Neural cell (in vitro differentiated cells): ENCODE data around the gene DIP2C. TPM values are rescaled to one million over a fixed set of nuclear protein-coding genes. Genes with fewer than 3 reads are reported as not detected.

Source experiments
- H2AFZ ChIP-seq: fragments of 200-600, 300-800 bp; sonication (generic), shearing (Covaris generic); 2 replicates; pipeline ENCODE4 v1.6.0; 2014; ENCODE audit warnings: low read depth, mild to moderate bottlenecking, antibody characterized with exemption, low read length, moderate library complexity
- H3F3A ChIP-seq: fragments of 200-600 bp; shearing (Covaris generic); 2 replicates; pipeline ENCODE4 v1.6.1; 2016; ENCODE audit warnings: mild to moderate bottlenecking, moderate library complexity, mixed read lengths, antibody characterized with exemption, low read length; ENCODE audit not compliant: insufficient read depth, poor library complexity, severe bottlenecking
- H3K27ac ChIP-seq: fragments of 200-600, 300-800 bp; sonication (generic), shearing (Covaris generic); 2 replicates; pipeline ENCODE4 v1.5.1; 2014; ENCODE audit warnings: mild to moderate bottlenecking, low read length, moderate library complexity
- H3K27me3 ChIP-seq: fragments of 300-800, 200-600 bp; sonication (generic), shearing (Covaris generic); 2 replicates; pipeline ENCODE4 v1.6.0; 2014; ENCODE audit warnings: mild to moderate bottlenecking, low read depth, low read length, moderate library complexity; ENCODE audit not compliant: insufficient read depth
- H3K36me3 ChIP-seq: fragments of 300-800, 200-600 bp; sonication (generic), shearing (Covaris generic); 2 replicates; pipeline ENCODE4 v1.5.1; 2014; ENCODE audit warnings: mild to moderate bottlenecking, antibody characterized with exemption, low read length, moderate library complexity; ENCODE audit not compliant: insufficient read depth
- H3K4me2 ChIP-seq: fragments of 300-800, 200-600 bp; sonication (generic), shearing (Covaris generic); 2 replicates; pipeline ENCODE4 v1.6.0; 2014; ENCODE audit warnings: mild to moderate bottlenecking, low read length
- H3K4me3 ChIP-seq: fragments of 300-800, 200-600 bp; sonication (generic), shearing (Covaris generic); 2 replicates; pipeline ENCODE4 v1.5.1; 2014; ENCODE audit warnings: mild to moderate bottlenecking, low read length, moderate library complexity
- H3K79me2 ChIP-seq: fragments of 200-600 bp; shearing (Covaris generic); replicated peaks from 2 replicates; pipeline ENCODE4 v1.6.0; 2014; ENCODE audit warnings: mild to moderate bottlenecking, low read length, moderate library complexity; ENCODE audit not compliant: insufficient read depth
- H3K9ac ChIP-seq: fragments of 300-800, 200-600 bp; sonication (generic), shearing (Covaris generic); 2 replicates; pipeline ENCODE4 v1.6.1; 2016; ENCODE audit warnings: mild to moderate bottlenecking, low read length, mixed read lengths
- H3K9me2 ChIP-seq: fragments of 200-600 bp; shearing (Covaris generic); 2 replicates; pipeline ENCODE4 v1.6.1; 2016; ENCODE audit warnings: mild to moderate bottlenecking, low read length, mixed read lengths; ENCODE audit not compliant: insufficient read depth
- H3K9me3 ChIP-seq: fragments of 200-600, 300-800 bp; sonication (generic), shearing (Covaris generic); 2 replicates; pipeline ENCODE4 v1.6.1; 2016; ENCODE audit warnings: mild to moderate bottlenecking, mixed run types, low read length, moderate library complexity, mixed read lengths
- H4K20me1 ChIP-seq: fragments of 200-600 bp; shearing (Covaris generic); 2 replicates; pipeline ENCODE4 v1.6.1; 2016; ENCODE audit warnings: mild to moderate bottlenecking, mixed run types; ENCODE audit not compliant: insufficient read depth
- EP300 ChIP-seq: fragments of 450-650 bp; conservative IDR thresholded peaks from 2 replicates; pipeline ENCODE4 v1.6.1; 2014; ENCODE audit warnings: antibody characterized with exemption, mild to moderate bottlenecking, moderate library complexity; ENCODE audit not compliant: poor library complexity, severe bottlenecking
- EZH2 ChIP-seq: fragments of 200-600, 300-800 bp; shearing (Covaris generic), sonication (generic); IDR thresholded peaks from 2 replicates; pipeline ENCODE4 v1.6.1; 2014; ENCODE audit warnings: antibody characterized with exemption, low read length, borderline replicate concordance, mild to moderate bottlenecking; ENCODE audit not compliant: insufficient read depth, poor library complexity, severe bottlenecking
- MXI1 ChIP-seq: fragments of 450-650 bp; conservative IDR thresholded peaks from 2 replicates; pipeline ENCODE4 v1.6.1; 2014; ENCODE audit warnings: antibody characterized with exemption, mild to moderate bottlenecking; ENCODE audit not compliant: poor library complexity, severe bottlenecking
- POLR2AphosphoS5 ChIP-seq: IDR thresholded peaks from 2 replicates; pipeline ENCODE4 v1.6.1; 2012
- RAD21 ChIP-seq: fragments of 450-650 bp; conservative IDR thresholded peaks from 2 replicates; pipeline ENCODE4 v1.6.1; 2014; ENCODE audit warnings: antibody characterized with exemption, mild to moderate bottlenecking, moderate library complexity
- SMC3 ChIP-seq: fragments of 450-650 bp; conservative IDR thresholded peaks from 2 replicates; pipeline ENCODE4 v1.6.1; 2014; ENCODE audit warnings: antibody characterized with exemption, mild to moderate bottlenecking, moderate library complexity; ENCODE audit not compliant: poor library complexity
- TAF1 ChIP-seq: IDR thresholded peaks from 2 replicates; pipeline ENCODE4 v1.6.1; 2012; ENCODE audit warnings: low read depth
- polyA plus RNA-seq: library from polyadenylated mRNA; depleted of rRNA; stranded (reverse); fragments of >200 nt; gene quantifications from 2 replicates; pipeline ENCODE4 v1.2.3, GENCODE V29; 2014
- TF ChIP-seq, protein P1 (sequence below): IDR thresholded peaks from 2 replicates; pipeline ENCODE4 v1.6.1; 2012; ENCODE audit warnings: borderline replicate concordance
- TF ChIP-seq, protein P2 (sequence below): fragments of 450-650 bp; IDR thresholded peaks from 2 replicates; pipeline ENCODE4 v1.5.1; 2014; ENCODE audit warnings: antibody characterized with exemption, mild to moderate bottlenecking, moderate library complexity; ENCODE audit not compliant: poor library complexity, severe bottlenecking

The DIP2C gene
- polyA plus RNA-seq, 1 donor from 2014 or later = 24.1 TPM

DNA sequence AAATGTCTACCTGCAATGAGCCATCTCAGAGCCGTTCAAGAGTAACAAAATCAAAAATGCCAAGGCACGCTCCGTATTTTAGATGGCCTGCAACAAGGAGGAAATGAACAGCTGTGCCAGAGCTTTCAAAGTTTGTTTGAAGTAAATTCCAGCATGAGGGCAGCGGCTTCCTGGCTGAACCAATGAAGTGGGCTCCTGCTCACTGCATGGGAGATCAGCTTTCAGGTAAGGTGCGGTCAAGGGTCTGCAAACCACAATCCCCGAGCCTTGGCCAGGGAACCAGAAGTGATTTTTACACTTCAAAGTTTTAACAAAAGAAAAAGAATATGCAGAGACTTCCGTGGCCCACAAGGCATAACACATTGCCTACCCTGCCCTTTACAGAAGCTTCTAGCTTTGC is 120.6 kb downstream of the DIP2C start:
- no peak overlapping the region for H3K9ac ChIP-seq
- H4K20me1 ChIP-seq = no peaks in the 10 kb centered on the region
- no peak overlapping the region for H2AFZ ChIP-seq
- no peak overlapping the region for H3K4me3 ChIP-seq
- H3F3A ChIP-seq = no peaks in the 10 kb centered on the region
- H3K36me3 ChIP-seq = no peaks in the 10 kb centered on the region
- H3K9me2 ChIP-seq = no peaks in the 10 kb centered on the region
- H3K9me3 ChIP-seq = peaks cover 6% of the 10 kb centered on the region
- no peaks in the 10 kb centered on the region for H3K27me3 ChIP-seq
- H3K4me2 ChIP-seq = no peak overlapping the region
- H3K79me2 ChIP-seq = peaks cover 80% of the 10 kb centered on the region
- H3K27ac ChIP-seq = no peak overlapping the region
- TF ChIP-seq RAD21 = no peak

DNA sequence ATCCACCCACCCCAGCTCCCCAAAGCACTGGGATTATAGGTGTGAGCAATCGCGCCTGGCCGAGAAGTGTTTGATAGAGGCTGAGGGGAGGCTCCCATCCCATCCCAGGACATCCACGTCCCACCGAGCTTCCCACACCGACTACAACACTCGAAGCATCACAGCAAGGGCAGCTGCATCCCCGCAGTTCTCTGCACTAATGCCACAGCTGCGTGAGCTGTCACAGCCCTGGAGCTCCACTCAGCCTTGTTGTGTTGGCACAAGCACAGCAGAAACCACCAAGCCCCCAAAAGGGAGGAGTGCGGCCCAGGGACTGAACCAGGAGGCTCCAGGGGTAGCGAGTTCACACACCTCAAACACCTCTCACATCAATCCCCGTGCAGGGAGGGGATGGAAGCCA is 121.6 kb downstream of the DIP2C start:
- TF ChIP-seq, protein P1, sequence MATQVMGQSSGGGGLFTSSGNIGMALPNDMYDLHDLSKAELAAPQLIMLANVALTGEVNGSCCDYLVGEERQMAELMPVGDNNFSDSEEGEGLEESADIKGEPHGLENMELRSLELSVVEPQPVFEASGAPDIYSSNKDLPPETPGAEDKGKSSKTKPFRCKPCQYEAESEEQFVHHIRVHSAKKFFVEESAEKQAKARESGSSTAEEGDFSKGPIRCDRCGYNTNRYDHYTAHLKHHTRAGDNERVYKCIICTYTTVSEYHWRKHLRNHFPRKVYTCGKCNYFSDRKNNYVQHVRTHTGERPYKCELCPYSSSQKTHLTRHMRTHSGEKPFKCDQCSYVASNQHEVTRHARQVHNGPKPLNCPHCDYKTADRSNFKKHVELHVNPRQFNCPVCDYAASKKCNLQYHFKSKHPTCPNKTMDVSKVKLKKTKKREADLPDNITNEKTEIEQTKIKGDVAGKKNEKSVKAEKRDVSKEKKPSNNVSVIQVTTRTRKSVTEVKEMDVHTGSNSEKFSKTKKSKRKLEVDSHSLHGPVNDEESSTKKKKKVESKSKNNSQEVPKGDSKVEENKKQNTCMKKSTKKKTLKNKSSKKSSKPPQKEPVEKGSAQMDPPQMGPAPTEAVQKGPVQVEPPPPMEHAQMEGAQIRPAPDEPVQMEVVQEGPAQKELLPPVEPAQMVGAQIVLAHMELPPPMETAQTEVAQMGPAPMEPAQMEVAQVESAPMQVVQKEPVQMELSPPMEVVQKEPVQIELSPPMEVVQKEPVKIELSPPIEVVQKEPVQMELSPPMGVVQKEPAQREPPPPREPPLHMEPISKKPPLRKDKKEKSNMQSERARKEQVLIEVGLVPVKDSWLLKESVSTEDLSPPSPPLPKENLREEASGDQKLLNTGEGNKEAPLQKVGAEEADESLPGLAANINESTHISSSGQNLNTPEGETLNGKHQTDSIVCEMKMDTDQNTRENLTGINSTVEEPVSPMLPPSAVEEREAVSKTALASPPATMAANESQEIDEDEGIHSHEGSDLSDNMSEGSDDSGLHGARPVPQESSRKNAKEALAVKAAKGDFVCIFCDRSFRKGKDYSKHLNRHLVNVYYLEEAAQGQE = no peak
- no peak for TF ChIP-seq POLR2AphosphoS5
- TF ChIP-seq MXI1 = no peak
- TF ChIP-seq TAF1 = no peak
- TF ChIP-seq EZH2 = no peak
- no peak for TF ChIP-seq SMC3
- TF ChIP-seq EP300 = no peak
- TF ChIP-seq RAD21 = no peak
- TF ChIP-seq, protein P2, sequence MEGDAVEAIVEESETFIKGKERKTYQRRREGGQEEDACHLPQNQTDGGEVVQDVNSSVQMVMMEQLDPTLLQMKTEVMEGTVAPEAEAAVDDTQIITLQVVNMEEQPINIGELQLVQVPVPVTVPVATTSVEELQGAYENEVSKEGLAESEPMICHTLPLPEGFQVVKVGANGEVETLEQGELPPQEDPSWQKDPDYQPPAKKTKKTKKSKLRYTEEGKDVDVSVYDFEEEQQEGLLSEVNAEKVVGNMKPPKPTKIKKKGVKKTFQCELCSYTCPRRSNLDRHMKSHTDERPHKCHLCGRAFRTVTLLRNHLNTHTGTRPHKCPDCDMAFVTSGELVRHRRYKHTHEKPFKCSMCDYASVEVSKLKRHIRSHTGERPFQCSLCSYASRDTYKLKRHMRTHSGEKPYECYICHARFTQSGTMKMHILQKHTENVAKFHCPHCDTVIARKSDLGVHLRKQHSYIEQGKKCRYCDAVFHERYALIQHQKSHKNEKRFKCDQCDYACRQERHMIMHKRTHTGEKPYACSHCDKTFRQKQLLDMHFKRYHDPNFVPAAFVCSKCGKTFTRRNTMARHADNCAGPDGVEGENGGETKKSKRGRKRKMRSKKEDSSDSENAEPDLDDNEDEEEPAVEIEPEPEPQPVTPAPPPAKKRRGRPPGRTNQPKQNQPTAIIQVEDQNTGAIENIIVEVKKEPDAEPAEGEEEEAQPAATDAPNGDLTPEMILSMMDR = no peak
- Histone ChIP-seq H4K20me1 (no peaks in the 10 kb centered on the region), H3K79me2 (peaks cover 87% of the 10 kb centered on the region)

More for the DNA sequence above, 121.6 kb downstream of the DIP2C start:
- Histone ChIP-seq H3K27ac (no peak overlapping the region), H3K9me2 (no peaks in the 10 kb centered on the region), H3K4me2 (no peak overlapping the region), H3K9ac (no peak overlapping the region), H3K9me3 (peaks cover 6% of the 10 kb centered on the region), H3F3A (no peaks in the 10 kb centered on the region), H3K27me3 (no peaks in the 10 kb centered on the region), H3K4me3 (no peak overlapping the region), H2AFZ (no peak overlapping the region), H3K36me3 (no peaks in the 10 kb centered on the region)
